MV-4-11 (cell line): ENCODE data around the gene DOK1.

ENCODE experiments used
- DNase-seq: peaks from one replicate; lab custom pipeline; 2025; lab: John Stamatoyannopoulos, UW

Gene DOK1

DNA sequence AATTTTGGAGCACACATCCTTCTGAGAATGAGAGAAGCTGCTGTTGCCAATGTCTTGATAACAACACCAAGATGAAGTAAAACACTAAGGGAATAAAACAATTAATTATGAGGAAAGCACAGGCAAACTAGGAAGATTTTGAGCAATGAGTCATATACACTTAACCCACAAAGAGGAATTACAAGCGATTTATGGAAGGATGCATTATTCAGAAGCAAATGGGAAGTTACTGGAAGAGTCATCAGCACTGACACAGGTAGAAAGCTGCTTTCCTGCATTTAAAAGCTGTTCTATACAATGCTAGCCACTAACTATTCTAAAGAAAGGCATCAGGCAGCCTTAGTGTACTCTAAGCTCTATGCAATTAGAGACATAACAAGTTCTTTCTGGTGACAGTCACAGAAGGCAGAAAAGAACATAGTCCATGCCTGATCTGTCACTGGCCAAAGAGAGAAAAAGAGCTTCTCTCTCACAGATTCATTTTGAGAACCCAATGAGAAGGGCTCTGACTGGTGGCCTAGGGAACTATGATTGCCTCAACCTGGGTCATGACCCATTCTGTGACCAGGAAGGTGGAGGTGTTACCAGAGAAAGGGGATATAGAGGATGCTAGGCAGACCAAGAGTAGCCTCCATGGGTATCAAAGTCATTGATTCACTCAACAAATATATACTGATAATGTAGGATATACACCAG, 48.2 kb downstream of the DOK1 start:
- DNase-seq, result no peak

DNA sequence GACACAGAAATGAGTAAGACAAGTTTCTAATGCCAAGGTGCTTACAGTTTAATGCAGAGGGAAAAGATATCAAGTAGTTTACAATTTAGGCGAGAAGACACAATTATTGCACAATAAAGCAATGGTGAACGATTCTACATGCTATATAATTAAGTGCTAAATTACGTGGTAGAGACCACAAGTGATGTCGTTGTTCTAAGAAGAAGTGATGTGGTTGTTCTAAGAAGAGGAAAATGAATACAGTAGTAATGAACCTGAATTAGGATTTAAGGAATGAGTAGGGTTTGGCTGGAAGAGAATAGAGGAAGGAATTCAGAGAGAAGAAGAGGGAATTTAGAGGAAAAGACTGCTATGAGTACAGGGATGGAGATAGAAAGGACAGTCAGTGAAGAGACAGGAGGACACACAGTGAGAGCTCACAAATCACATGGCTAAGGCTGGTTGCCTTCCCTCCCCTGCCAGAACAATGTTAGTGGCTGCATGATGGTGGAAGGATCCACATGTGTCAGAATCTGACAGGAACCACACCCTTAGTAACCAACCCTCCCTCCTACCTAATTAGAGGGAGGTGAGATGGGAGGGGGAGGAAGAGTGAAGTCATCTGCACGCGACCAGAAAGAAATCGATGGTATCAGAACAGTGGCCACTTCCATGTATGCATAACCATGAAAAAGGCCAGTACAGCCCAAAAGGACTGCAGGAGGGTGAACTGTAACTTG, 48.9 kb downstream of the DOK1 start:
- no peak for DNase-seq

DNA sequence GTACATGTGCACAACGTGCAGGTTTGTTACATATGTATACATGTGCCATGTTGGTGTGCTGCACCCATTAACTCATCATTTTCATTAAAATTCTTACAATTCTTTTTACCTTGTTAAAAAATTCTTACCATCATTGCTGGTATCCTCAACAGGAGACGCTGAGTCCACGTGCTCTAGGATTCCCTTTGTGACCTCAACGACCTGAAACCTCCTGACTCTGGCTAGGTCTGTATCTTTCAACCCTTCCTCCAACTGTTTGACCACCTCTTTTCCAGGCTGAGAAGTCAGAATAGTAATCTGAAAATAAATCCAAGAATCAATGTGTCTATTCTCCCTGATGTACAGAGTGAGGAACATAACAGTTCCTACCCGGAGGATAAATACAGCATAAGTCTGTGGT, 52.4 kb downstream of the DOK1 start:
- DNase-seq, result no peak
